HepG2 (cell line): ENCODE data around the gene ARL11. TPM values are rescaled to one million over a fixed set of nuclear protein-coding genes. Genes with fewer than 3 reads are reported as not detected.

Experiments
- GMEB2 ChIP-seq: IDR thresholded peaks from 2 replicates; pipeline ENCODE4 v1.6.1; 2016; ENCODE audit warnings: missing biosample characterization, missing genetic modification reagents, low read depth
- HMGA1 ChIP-seq: sonication (generic); formaldehyde crosslinking; conservative IDR thresholded peaks from 2 replicates; pipeline ENCODE4 v1.4.0; 2020; ENCODE audit warnings: missing genetic modification reagents
- MIER3 ChIP-seq: IDR thresholded peaks from 2 replicates; pipeline ENCODE4 v1.6.1; 2016; ENCODE audit warnings: missing compliant biosample characterization, borderline replicate concordance
- RBAK ChIP-seq: sonication (generic); formaldehyde crosslinking; IDR thresholded peaks from 2 replicates; pipeline ENCODE4 v1.5.1; 2020; ENCODE audit warnings: mild to moderate bottlenecking, missing genetic modification reagents
- RFXAP ChIP-seq: sonication (generic); formaldehyde crosslinking; IDR thresholded peaks from 2 replicates; pipeline ENCODE4 v1.4.0; 2020; ENCODE audit warnings: missing genetic modification reagents, borderline replicate concordance
- TOPORS ChIP-seq: sonication (generic); formaldehyde crosslinking; IDR thresholded peaks from 2 replicates; pipeline ENCODE4 v1.8.0; 2023; ENCODE audit warnings: mild to moderate bottlenecking, missing genetic modification reagents
- UBTF ChIP-seq: sonication (generic); formaldehyde crosslinking; IDR thresholded peaks from 2 replicates; pipeline ENCODE4 v1.4.0; 2020; ENCODE audit warnings: mild to moderate bottlenecking, missing genetic modification reagents
- ZFAT ChIP-seq: sonication (generic); formaldehyde crosslinking; conservative IDR thresholded peaks from 2 replicates; pipeline ENCODE4 v1.8.1; 2023; ENCODE audit warnings: missing genetic modification reagents, inconsistent platforms
- ZNF407 ChIP-seq: sonication (generic); formaldehyde crosslinking; IDR thresholded peaks from one replicate; pipeline ENCODE4 v1.5.1; 2020; ENCODE audit warnings: mild to moderate bottlenecking, missing genetic modification reagents; ENCODE audit errors: not compliant biosample characterization
- ZNF501 ChIP-seq: sonication (generic); formaldehyde crosslinking; IDR thresholded peaks from 2 replicates; pipeline ENCODE4 v1.5.1; 2020; ENCODE audit warnings: mild to moderate bottlenecking, moderate library complexity, missing genetic modification reagents
- ZNF687 ChIP-seq: sonication (generic); formaldehyde crosslinking; IDR thresholded peaks from 2 replicates; pipeline ENCODE4 v1.5.1; 2020; ENCODE audit warnings: mild to moderate bottlenecking, missing genetic modification reagents, moderate library complexity
- ZNF724P ChIP-seq: sonication (generic); formaldehyde crosslinking; IDR thresholded peaks from 2 replicates; pipeline ENCODE4 v1.8.0; 2022; ENCODE audit warnings: missing genetic modification reagents, borderline replicate concordance
- polyA plus RNA-seq, 8 experiments: library from polyadenylated mRNA; depleted of rRNA in 3 of 8; stranded (reverse) in 7 of 8; unstranded in 1 of 8; fragments of >200 nt; fragmentation: Illumina TruSeq in 4 of 8; extraction: Trizol in 4 of 8; gene quantifications; 2 replicates each; pipeline versions ENCODE4 v1.2.1 to v1.2.3, GENCODE V29; 2011 to 2016; ENCODE audit warnings: low read depth in 4 of 8, missing spikeins in 1 of 8, mixed read lengths in 1 of 8; ENCODE audit not compliant: insufficient read depth in 1 of 8
- total RNA-seq, 5 experiments: library from RNA; depleted of rRNA; stranded (reverse); fragments of >200 nt; fragmentation: Illumina TruSeq; extraction: Trizol; gene quantifications; 2 replicates each; pipeline ENCODE4 v1.2.3, GENCODE V29; 2016; ENCODE audit warnings: low read depth in 1 of 5

Gene ARL11
- total and polyA plus RNA-seq, 2 of the 13 experiments (the other 11 are each of a cell fraction or from before 2014, with no cell fraction given), result 0.04 to 0.22 TPM

- TF ChIP-seq ZNF687 (CRISPR knock-in tag) (peak; percentile 97), ZFAT (CRISPR knock-in tag) (no peak), MIER3 (CRISPR knock-in tag) (no peak), RFXAP (CRISPR knock-in tag) (peak; percentile 37; the same call in 1 of the 2 replicates), ZNF407 (CRISPR knock-in tag) (no peak), GMEB2 (CRISPR knock-in tag) (no peak), ZNF724P (no peak), ZNF501 (CRISPR knock-in tag) (no peak), TOPORS (CRISPR knock-in tag) (peak; percentile 45; the same call in 1 of the 2 replicates), RBAK (no peak), UBTF (CRISPR knock-in tag) (peak; percentile 58), HMGA1 (no peak)
Observed at GRCh38 chr13:49625392-49626079, 2.8 kb upstream of the ARL11 start (continued).
